Measurements from ENCODE around the gene FBXL5. TPM values are rescaled to one million over a fixed set of nuclear protein-coding genes. Genes with fewer than 3 reads are reported as not detected.
"Not testable (repeated sequence)": the region's sequence is repeated elsewhere in the genome, so short reads cannot be mapped to it uniquely, and the experiment has no call there.

Gene FBXL5
- total RNA-seq, 1 donor from 2014 or later: 102 TPM

DNA sequence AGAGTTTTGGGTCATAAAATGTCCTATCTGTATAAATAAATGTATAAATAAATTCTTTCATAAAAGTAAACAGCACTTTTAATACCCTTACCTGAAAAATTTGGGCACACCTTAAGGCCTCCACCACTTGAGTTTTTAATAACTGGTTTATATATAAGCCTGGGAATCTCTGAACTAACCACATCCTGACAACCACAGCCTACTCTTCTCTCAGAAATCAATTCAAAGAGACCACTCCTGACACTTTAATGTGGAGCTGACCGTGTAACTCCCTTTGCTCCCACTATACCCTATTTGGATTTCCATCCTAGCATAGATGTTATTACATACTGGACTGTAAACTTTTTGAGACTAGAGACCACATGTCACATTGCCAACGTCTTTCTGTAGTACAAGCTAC lies 3.5 kb downstream of the FBXL5 start:
- Histone ChIP-seq H3K36me3 (ENCODE audit: control insufficient read depth, insufficient read depth, low read length) (peaks cover 2% of the 10 kb centered on the region), H3K27me3 (ENCODE audit: control insufficient read depth, insufficient read depth, low read length) (no peaks in the 10 kb centered on the region), H3K4me3 (ENCODE audit: low read depth, low read length) (no peak overlapping the region)
- TF ChIP-seq, protein P1, sequence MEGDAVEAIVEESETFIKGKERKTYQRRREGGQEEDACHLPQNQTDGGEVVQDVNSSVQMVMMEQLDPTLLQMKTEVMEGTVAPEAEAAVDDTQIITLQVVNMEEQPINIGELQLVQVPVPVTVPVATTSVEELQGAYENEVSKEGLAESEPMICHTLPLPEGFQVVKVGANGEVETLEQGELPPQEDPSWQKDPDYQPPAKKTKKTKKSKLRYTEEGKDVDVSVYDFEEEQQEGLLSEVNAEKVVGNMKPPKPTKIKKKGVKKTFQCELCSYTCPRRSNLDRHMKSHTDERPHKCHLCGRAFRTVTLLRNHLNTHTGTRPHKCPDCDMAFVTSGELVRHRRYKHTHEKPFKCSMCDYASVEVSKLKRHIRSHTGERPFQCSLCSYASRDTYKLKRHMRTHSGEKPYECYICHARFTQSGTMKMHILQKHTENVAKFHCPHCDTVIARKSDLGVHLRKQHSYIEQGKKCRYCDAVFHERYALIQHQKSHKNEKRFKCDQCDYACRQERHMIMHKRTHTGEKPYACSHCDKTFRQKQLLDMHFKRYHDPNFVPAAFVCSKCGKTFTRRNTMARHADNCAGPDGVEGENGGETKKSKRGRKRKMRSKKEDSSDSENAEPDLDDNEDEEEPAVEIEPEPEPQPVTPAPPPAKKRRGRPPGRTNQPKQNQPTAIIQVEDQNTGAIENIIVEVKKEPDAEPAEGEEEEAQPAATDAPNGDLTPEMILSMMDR (IDR thresholded peaks at IDR 0.05; ENCODE audit: insufficient read depth, low read length, severe bottlenecking): no peak
- FAIRE-seq: no peak
- no peak for DNase-seq (ENCODE audit: low read depth)

DNA sequence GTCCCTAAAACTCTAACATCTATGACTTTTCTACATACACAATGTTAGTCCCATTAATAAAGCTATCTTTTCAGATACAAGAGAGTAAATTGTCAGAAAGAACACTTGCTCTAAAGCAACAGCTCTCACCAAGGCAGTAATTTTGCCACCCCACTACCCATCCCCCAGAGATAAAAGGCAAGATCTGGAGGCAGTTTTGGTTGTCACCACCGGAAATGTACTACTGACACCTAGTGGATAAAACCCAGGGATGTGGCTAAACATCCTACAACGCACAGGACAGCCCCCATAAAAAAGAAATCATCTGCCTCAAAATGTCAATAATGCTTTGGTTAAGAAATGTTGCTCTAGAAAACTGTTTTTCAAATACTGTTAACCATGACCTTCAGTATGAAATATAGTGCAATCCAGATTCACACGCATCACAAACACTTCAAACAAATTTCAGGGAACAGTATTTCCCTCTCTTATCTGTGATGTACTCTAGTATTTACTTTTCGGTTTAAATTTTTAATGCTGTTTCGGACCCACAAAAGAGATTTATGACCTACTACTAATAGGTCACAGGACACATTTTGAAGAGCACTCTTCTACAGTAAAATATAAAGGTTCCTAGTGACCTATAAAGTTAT lies 5.1 kb downstream of the FBXL5 start:
- Histone ChIP-seq H3K4me3 (ENCODE audit: low read depth, low read length) (no peak overlapping the region), H3K36me3 (ENCODE audit: control insufficient read depth, insufficient read depth, low read length) (peaks cover 2% of the 10 kb centered on the region), H3K27me3 (ENCODE audit: control insufficient read depth, insufficient read depth, low read length) (no peaks in the 10 kb centered on the region)
- FAIRE-seq: no peak
- peak; percentile 61 for DNase-seq (ENCODE audit: low read depth)
- TF ChIP-seq, protein P1 (IDR thresholded peaks at IDR 0.05; ENCODE audit: insufficient read depth, low read length, severe bottlenecking): peak; percentile 77

DNA sequence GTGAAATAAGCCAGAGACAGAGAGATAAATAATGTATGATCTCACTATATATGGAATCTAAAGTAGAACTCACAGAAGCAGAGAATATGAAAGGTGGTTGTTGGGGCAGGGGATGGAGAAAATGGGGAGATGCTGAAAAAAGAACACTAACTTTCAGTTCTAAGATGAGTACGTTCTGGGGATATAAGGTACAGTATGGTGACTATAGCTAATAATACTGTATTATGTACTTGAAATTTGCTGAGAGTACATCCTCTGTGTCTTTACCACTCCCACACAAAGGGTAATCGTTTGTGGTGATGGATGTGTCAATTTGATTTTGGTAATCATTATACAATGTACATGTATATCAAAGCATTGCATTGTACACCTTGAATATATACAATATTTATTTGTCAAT lies 6.6 kb downstream of the FBXL5 start:
- TF ChIP-seq, protein P1 (IDR thresholded peaks at IDR 0.05; ENCODE audit: insufficient read depth, low read length, severe bottlenecking): no peak
- no peak for DNase-seq (ENCODE audit: low read depth)
- Histone ChIP-seq H3K36me3 (ENCODE audit: control insufficient read depth, insufficient read depth, low read length) (peaks cover 2% of the 10 kb centered on the region), H3K4me3 (ENCODE audit: low read depth, low read length) (no peak overlapping the region), H3K27me3 (ENCODE audit: control insufficient read depth, insufficient read depth, low read length) (no peaks in the 10 kb centered on the region)
- no peak for FAIRE-seq

DNA sequence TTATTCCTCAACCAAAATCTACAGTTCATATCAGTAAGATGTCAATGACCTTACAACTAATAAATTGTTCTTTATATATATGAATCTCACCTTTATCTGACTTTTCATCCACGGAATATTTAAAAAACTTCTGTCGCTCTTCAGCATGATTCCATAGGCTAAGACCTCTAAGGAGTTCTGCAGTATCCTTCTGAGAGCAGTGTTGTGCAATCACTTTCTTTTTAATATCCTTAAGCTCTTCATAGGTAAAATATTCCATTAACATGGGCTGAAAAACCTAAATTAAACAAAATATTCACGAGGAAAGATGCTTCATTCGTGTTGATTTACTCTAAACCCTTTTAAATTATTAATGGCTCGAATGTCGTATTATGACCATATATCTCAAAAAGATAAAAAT lies 16.7 kb downstream of the FBXL5 start:
- TF ChIP-seq, protein P1 (IDR thresholded peaks at IDR 0.05; ENCODE audit: insufficient read depth, low read length, severe bottlenecking): no peak
- FAIRE-seq: no peak
- H3K27me3 ChIP-seq (ENCODE audit: control insufficient read depth, insufficient read depth, low read length): no peaks in the 10 kb centered on the region
- DNase-seq (ENCODE audit: low read depth): no peak
- no peak overlapping the region for H3K4me3 ChIP-seq (ENCODE audit: low read depth, low read length)
- H3K36me3 ChIP-seq (ENCODE audit: control insufficient read depth, insufficient read depth, low read length): peaks cover 7% of the 10 kb centered on the region

DNA sequence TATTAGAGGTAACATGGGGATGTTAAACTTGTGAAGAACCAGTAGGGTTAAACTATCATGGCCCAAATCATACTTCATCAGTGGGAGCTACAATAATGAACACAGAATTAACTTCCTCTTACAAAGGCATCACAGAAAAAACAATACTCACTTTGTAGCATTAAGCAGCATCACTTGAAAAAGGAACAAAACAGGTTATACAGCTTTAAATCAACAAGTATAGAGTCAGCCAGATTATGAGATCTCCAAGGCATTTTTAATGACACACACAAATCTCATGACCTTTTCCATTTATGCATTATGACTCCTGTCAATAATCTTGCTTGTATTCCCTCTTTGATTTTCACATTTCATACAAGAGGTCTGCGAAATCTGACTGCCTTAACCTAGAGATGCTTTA lies 18.3 kb downstream of the FBXL5 start:
- H3K4me3 ChIP-seq (ENCODE audit: low read depth, low read length): no peak overlapping the region
- peak; percentile 69 for DNase-seq (ENCODE audit: low read depth)
- H3K27me3 ChIP-seq (ENCODE audit: control insufficient read depth, insufficient read depth, low read length): no peaks in the 10 kb centered on the region
- H3K36me3 ChIP-seq (ENCODE audit: control insufficient read depth, insufficient read depth, low read length): peaks cover 7% of the 10 kb centered on the region
- TF ChIP-seq, protein P1 (IDR thresholded peaks at IDR 0.05; ENCODE audit: insufficient read depth, low read length, severe bottlenecking): no peak
- no peak for FAIRE-seq

DNA sequence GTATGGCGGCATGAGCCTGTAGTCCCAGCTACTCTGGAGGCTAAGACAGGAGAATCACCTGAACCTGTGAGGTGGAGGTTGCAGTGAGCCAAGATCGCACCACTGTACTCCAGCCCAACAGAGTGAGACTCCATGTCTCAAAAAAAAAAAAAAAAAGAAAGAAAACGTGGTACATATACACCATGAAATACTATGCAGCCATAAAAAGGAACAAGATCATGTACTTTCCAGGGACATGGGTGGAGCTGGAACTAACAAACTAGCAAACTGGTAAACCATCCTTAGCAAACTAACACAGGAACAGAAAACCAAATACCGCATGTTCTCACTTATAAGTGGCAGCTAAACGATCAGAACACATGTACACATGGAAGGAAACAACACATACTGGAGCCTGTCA lies 37.8 kb downstream of the FBXL5 start:
- not testable (repeated sequence) for H3K36me3 ChIP-seq (ENCODE audit: control insufficient read depth, insufficient read depth, low read length); FAIRE-seq; H3K4me3 ChIP-seq (ENCODE audit: low read depth, low read length); DNase-seq (ENCODE audit: low read depth); H3K27me3 ChIP-seq (ENCODE audit: control insufficient read depth, insufficient read depth, low read length)

DNA sequence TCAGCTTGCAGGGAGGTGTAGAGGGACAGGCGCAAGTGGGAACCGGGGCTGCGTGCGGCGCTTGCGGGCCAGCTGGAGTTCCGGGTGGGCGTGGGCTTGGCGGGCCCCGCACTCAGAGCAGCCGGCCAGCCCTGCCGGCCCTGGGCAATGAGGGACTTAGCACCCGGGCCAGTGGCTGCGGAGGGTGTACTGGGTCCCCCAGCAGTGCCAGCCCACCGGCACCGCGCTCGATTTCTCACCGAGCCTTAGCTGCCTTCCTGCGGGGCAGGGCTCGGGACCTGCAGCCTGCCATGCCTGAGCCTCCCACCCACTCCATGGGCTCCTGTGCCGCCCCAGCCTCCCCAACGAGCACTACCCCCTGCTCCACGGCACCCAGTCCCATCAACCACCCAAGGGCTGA lies 40.3 kb downstream of the FBXL5 start:
- DNase-seq (ENCODE audit: low read depth); H3K36me3 ChIP-seq (ENCODE audit: control insufficient read depth, insufficient read depth, low read length); H3K27me3 ChIP-seq (ENCODE audit: control insufficient read depth, insufficient read depth, low read length); H3K4me3 ChIP-seq (ENCODE audit: low read depth, low read length); FAIRE-seq: not testable (repeated sequence)

Data from bronchial epithelial cell (primary cell).